GM21723 (cell line): Measurements from ENCODE around the gene SF1.
"Not testable (repeated sequence)": the region's sequence is repeated elsewhere in the genome, so short reads cannot be mapped to it uniquely, and the experiment has no call there.

Experiments
- ATAC-seq: cut with Tn5 transposase; IDR thresholded peaks from one replicate; pipeline ENCODE4 v1.9.1; 2021; ENCODE audit warnings: mild to moderate bottlenecking, moderate library complexity; ENCODE audit not compliant: unreplicated experiment

SF1 gene, protein sequence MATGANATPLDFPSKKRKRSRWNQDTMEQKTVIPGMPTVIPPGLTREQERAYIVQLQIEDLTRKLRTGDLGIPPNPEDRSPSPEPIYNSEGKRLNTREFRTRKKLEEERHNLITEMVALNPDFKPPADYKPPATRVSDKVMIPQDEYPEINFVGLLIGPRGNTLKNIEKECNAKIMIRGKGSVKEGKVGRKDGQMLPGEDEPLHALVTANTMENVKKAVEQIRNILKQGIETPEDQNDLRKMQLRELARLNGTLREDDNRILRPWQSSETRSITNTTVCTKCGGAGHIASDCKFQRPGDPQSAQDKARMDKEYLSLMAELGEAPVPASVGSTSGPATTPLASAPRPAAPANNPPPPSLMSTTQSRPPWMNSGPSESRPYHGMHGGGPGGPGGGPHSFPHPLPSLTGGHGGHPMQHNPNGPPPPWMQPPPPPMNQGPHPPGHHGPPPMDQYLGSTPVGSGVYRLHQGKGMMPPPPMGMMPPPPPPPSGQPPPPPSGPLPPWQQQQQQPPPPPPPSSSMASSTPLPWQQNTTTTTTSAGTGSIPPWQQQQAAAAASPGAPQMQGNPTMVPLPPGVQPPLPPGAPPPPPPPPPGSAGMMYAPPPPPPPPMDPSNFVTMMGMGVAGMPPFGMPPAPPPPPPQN

DNA sequence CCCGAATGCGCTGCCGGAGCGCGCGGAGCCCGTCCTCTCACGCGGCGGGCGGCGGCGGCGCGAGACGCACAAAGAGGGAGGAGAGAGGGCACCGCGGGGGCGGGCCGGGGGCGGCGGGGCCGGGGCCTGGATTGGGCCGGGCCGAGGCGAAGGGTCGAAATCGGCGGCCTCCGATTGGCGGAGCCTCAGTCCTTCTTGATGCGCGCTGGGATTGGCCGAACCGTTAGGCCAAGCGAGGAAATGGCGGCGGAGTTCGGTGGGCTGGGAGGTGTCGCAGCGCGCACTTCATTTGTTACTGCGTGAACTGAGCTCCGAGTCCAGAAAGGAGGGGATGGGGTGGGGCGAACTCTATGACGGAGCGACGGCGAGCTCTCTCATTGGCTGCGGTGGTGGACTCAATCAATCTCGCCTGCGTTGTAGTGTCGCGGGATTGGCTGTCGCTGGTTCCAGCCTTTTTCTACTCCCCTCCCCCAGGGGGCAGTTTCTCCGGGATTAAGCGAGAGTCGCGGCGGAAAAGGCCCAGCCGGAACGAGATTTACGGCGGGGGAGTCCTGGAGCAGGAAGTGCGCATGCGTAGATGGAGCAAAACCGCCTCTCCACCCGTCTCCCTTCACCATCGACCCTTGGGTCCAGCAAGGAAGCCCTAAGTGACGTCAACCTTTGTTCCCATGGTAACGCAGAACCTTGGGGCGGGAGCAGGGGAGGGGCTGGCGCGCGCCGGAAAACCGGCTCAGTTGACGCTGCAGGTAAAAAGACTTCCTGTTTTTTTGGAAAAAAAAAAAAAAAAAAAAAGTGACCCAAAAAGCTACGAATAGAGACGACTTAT is at the start of gene SF1:
Gene SF1 (minus strand): TSS at position 70 of the 826 bp plus-strand sequence. CDS start 150 bp downstream, outside the sequence.
- peak; percentile 84 for ATAC-seq

DNA sequence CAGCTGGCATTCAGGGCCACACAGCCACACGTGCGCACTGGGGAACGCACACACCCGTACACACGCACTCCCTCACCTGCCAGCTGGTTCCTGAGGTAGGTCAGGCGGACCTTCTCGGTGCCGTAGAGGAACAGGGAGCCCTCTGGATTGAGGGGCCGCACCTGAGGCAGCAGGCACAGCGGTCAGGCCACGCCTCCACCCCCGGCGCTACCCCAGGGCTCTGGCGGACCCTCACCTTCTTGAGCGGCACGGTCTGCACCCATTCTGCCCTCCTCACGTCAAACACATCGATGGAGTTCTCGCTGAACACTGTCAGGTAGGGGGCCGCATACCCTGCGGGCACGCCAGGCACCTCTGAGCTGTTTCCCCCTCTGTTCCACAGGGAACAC is 49.1 kb upstream of the SF1 start:
- ATAC-seq = no peak

DNA sequence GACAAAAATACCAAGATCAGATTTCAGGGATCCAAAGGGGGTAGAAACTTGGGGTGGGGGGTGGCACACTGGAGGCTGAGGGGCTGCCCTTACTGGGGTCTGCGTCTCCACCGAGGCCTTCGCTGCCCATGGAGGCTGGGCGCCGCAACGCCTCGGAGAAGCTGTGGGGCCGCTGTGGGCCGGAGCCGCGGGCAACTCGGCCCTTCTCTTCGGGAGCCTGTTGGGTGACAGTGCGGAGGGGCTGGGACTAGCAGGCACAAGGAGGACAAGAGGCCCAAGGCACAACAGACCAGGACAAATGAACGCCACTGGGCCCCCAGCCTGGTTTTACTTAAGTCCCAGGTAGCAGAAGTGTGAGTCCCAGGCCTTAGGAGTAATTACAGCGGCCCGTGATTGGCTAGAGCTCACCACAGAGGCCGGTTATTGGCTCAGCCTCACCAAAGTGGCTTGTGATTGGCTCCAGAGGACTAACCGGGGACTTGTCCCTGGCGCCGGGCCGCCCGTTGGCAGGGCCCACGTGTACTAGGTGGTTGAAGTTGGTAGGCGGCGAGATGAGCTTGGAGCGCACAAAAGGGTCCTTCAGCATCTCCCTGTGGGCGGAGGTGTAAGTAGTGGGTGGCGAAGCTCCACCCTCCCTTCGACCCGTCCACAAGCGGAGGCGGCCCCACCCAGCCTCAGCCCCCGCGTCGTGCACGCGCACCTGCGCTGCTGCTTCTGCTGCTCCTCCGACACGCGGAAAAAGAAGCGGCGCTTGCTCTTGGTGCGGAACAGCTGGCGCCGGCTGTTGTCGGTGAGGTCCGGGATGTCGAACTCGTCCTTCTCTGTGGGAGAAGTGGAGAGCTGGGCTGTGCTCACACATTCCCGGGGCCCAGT is 48.5 kb upstream of the SF1 start:
- no peak for ATAC-seq

DNA sequence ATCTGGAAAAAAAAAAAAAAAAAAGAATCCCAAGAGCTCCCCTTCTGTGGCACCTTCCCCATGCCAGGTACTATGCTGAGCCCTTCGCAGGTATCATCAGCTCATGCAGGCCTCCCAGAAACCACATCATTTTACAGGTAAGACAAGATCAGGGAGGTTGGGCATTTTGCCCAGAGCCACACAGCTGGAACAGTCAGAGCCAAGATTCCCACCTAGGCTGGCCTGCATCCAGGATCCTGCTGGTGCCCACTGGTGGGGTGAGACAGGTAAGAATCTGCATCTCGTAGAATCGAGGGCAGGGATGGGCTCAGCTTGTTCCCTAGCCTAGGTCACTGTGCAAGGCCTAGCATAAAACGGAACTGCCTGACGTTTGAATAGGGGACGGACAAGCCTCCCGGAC is 47.7 kb upstream of the SF1 start:
- ATAC-seq = no peak

DNA sequence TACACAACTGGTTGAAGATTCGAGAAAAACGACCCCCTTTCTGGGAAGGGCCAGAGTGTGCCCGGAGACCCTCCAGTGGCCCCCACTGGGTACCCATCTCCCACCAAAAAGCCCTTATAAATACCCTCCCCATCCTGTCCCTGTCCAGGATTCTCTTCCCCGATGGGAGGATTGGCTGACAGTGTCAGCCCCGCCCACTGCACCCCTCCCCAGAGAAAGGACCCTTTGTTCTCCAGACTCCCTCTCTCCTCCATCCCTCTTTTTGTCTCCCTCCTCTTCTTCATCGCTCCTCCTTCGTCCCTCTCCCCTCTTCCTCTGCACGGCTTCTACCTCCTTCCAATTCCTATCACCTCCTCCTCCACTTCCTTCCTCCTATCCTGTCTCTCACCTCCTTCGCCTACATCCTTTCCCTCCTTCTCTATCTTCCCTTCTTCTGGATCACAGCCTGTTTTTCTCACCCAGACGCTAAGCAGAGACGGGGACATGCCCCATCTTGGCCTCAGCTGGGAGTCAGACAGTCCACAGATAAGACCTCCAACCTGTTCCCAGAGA is 45.3 kb upstream of the SF1 start:
- no peak for ATAC-seq

DNA sequence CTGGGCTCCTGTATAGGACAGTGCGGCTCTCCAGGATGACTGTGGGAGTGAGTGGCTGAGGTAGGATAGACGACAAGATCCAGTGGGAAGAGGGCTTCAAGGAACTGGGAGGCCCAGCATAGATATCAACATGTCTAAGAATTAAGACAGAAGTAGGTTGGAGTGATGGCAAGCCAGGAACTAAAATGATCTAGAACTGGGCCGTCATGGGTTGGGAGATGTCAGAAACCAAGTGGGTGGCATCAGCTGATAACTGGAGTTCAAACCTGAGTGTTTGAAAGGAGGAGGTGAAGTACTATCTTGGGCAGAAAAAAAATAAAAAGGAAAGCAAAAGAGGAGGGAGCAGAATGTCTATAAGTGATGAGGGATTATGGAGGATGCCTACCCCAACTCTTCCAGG is 39.1 kb upstream of the SF1 start:
- ATAC-seq = no peak

DNA sequence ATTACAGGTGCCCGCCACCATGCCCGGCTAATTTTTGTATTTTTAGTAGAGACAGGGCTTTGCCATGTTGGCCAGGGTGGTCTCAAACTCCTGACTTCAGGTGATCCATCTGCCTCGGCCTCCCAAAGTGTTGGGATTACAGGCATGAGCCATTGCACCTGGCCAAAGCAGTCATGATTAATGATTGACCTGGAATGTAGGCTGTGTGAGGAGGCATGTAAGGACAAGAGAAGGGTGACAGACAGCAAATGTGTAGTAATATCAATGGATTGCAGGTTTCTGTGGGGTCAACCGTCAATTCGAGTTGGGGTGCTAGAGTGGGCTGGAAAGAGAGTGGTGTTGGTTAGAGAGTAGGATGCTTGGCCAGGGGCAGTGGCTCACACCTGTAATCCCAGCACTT is 37.1 kb upstream of the SF1 start:
- ATAC-seq = not testable (repeated sequence)

DNA sequence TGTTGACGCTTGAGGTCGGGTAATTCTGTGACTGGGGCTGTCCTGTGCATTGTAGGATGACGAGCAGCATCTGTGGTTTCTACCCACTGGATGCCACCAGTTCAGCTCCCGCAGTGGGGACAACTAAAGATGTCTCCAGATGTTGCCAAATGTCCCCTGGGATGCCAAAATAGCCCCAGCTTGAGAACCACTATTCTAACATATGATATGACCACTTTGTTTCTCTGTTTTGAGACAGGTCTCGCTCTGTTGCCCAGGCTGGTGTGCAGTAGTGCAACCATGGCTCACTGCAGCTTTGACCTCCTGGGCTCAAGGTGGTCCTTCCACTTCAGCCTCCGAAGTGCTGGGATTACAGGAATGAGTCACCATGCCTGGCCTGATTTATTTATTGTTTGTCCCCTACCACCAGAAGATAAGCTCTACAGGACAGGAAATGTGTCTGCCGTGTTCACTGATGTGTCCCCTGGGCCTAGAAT is 36.4 kb upstream of the SF1 start:
- peak; percentile 56 for ATAC-seq

DNA sequence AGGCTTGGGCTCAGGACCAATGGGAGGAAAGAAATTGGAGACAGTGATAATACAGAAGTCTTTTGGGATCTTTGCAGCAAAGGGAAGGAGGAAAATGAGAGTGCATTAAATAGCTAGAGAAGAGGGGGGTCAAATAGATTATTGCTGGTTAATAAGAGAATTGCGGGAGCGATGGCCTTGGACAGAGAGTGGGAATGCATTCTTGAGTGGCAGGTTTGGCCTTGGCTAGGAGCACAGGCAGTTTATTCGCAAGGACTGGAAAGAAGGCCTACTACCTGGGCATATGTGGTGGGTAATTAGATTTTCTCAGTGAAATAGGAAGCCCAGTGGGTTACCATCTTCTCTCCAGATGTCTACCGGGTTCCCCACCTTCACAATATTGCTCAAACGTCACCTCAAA is 35.5 kb upstream of the SF1 start:
- no peak for ATAC-seq

DNA sequence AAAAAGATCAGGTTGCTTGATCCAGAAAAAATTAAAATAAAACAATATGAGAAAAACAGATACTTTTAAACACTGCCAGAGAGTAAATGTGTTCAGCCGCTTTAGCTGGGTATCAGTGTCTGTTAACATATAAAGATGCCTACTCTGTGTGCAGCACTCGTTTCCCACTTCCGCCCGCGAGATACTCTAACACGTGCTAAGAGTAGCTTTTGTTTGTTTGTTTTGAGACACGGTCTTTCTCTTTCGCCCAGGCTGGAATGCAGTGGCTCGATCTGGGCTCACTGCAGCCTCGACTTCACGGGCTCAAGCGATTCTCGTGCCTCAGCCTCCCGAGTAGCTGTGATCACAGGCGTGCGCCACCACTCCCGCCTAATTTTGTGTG is 32.5 kb upstream of the SF1 start:
- peak; percentile 9 for ATAC-seq

DNA sequence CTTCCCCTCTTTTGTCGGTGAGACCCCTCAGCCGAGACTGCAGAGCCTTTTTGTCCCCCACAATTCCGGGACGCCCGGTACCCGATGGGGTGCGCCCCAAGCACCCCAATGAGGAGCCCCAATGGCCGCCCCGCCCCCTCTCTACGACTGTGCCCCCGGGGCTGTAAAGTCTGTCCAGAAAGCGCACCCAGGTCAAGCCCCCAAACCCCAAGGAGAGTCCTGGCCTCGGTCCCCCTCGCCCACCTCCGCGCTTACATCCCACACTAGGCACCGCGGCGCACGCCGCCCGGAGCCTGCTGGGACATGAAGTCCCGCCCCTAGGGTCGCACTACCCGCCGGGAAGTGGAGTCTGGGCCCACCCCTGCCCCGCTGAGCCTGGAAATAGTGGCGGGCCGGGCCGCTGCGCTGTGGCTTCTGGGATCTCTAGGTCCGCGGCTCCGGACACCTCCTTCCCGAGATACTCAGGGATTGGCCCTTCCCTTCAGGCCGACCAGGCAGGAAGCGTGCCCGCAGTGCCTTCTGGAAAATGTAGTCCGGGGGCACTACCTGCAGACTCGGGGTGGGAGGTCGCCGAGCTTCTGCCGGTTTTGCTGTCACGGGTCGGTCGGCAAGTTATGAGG is 32.0 kb upstream of the SF1 start, which contains the start of gene MEN1:
Gene MEN1 (minus strand): TSS at position 281 of the 620 bp plus-strand sequence. CDS start 442 bp downstream, outside the sequence.
- peak; percentile 58 for ATAC-seq

DNA sequence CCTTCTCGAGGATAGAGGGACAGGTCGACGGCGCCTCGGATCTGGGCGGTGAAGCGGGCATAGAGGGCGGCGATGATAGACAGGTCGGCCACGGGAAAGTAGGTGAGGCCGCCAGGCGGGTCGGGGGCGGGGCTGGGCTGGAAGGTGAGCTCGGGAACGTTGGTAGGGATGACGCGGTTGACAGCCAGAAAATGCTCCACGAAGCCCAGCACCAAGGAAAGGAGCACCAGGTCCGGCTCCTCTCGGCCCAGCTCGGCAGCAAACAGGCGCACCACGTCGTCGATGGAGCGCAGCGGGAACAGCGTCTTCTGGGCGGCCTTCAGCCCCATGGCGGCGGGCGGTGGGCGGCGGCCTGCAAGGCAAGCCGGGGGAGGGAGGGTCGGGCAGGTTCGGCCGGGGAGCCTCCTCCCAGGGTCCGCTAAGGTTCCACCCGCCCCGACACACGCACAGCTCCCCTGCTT is 31.5 kb upstream of the SF1 start:
- ATAC-seq = peak; percentile 1

DNA sequence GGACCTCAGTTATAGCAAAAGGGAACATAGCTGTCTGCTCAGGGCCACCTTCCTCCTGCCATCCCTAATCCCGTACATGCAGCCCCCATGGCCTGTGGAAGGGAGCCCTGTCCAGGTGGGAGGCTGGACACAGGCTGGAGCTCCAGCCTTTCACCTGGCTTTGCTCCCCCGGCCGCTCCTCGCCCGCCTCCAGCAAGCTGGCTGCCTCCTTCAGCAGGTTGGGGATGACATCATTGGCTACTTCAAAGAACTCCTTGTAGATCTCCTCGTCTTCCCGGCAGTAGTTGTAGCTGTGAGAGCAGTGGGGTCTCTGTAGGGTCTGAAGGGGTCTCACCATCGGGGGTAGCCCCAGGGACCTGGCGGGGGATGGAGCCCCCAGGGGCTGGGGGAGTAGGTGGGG is 27.1 kb upstream of the SF1 start:
- no peak for ATAC-seq

DNA sequence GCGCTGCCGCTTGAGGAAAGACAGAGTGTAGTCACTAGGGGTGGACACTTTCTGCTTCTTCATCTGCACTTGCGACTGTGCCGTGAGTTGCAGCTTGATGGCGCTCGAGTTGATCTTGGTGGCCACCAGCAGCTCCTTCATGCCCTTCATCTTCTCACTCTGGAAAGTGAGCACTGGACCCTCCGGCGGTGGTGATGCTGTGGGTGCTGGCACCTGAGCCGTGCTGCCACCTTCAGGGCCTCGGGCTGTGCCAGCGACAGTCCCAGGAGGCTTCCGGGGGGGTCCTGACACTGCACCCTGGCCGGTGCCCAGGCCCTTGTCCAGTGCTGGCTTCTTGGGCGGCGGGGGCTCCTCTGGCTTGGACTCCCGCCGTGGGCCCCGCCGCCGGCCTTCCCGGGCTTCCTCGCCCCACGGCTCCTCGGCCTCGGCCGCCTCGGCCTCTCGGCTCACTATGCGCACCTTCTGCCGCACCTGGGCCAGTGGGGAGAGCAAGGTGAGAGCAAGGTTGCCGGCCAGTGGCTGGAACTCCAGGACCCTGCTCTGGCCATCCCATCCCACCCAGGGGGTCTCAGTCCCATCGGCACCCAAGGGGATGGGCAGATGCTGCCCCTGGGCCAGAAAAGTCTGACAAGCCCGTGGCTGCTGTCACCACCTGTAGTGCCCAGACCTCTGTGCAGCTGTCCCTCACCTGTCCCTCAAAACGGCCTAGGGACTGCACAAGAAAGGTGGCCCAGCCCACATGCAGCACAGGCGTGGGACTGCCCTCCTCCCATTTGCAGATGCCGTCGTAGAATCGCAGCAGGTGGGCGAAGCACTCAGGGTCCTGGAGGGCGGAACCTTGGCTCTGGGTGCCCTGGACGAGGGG is 26.2 kb upstream of the SF1 start:
- no peak for ATAC-seq

DNA sequence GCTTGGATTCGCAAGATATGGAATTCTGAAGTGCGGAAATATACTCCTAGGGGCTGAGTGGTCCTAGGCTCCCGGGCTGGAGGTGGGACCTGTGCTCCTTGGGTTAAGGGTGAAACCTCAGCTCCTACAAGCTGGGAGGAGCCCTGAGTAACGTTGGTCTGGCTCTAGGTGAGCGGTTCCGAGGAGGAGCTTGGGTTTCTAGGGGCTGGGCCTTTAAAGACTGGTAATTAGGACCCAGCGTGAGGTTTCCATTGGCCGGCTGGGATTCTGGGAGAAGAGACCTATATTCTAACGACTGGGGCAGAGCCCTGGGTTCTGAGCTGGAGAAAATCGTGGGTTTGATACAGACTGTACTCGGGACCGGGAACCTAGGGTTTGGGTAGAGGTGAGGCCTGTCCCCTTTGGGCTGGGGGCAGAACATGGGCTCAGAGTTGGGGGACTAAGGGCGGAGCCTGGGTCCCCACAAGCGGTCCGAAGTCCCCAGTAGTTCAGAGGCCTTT is 25.6 kb upstream of the SF1 start:
- no peak for ATAC-seq

DNA sequence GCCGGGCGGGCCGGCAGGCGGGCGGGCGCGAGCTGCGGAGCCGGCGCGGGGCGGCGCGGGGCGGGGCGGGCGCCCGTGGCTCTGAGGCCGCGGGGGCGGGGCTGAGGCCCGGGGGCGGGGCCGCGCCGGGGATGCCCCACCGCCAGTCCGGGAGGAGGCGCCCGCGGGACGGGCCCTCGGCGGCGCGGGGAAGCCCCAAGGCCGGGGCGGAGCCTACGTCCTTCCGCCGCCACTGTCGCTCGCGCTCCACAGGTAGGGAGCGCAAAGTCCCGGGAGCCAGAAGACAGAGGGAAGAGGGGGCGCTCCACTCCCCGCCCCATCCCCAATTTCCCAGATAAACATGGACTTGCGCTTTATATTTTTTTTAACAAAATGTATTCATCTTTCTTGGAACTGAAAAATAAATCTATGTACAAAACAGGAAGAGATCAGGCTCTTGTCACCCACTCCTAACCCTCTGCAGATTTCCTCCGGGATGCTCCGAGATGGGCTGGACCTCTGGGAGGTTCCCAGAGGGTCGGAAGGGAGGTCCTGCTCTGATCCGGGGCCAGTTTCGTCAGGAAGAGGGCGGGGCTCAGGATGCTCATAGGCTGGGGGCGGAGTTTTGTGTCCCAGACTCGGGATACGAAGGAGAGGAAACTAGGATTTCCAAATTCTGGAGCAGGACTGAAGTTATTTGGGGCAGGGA is 25.0 kb upstream of the SF1 start, which contains the start of gene MAP4K2:
Gene MAP4K2 (minus strand): TSS at position 57 of the 688 bp plus-strand sequence. CDS start 65 bp downstream, outside the sequence.
- peak; percentile 63 for ATAC-seq

DNA sequence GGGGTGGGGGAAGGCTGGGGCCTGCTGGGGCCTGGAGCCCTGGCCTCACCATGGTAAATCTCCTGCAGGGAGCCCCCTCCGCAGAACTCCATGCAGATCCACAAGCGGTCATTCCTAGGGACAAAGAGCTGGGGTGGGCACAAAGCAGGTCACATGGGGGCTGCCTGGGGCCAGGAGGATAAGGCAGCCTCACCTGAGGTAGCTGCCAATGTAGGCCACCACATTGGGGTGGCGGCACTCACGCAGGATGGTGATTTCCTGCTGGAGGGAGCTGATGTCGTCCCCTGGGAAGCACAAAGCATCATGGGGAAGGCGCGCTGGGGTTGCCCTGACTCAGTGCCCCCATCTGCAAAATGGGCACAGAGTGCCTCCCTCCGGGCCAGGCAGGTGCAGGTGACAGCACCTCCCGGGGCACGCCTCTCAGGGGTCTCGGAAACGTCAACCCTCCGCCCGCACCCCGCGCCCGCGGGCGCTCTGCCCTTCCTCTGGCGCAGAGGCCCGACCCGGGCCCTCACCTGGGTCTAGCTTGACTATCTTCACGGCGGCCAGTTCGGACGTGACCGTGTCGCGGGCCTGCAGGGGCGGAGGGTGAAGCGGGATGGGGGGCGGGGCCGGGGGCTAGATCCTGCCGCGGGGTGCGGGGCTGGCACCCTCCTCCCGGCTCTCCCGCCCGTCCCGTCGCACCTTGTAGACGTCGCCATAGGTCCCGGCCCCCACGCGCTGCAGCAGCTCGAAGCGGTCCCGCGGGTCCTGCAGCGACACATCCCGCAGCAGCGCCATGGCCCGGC is 24.2 kb upstream of the SF1 start:
- peak; percentile 25 for ATAC-seq
